Kidney (tissue), 14 donors: Measurements from ENCODE around the gene ADARB2. TPM values are rescaled to one million over a fixed set of nuclear protein-coding genes. Genes with fewer than 3 reads are reported as not detected.

Source experiments
- DNase-seq, 5 donors: peaks; one replicate each; pipeline ENCODE4 v3.0.0-alpha.2; 2013 to 2020
- FAIRE-seq: peaks from 2 replicates; lab custom pipeline; 2012; peaks lifted over from hg19 to GRCh38; lab: Jason Lieb, UNC
- H3K27ac ChIP-seq, 2 donors: one replicate each; pipeline ENCODE4 v1.7.0; 2013; ENCODE audit warnings: low read depth in 2 of 2, low read length in 2 of 2, inconsistent platforms in 1 of 2
- H3K27me3 ChIP-seq: one replicate; pipeline ENCODE4 v1.7.1; 2013; ENCODE audit warnings: low read length, inconsistent platforms; ENCODE audit not compliant: control insufficient read depth, insufficient read depth
- H3K36me3 ChIP-seq, 3 donors: one replicate each; pipeline versions ENCODE4 v1.7.0 to v1.7.1; 2013; ENCODE audit warnings: low read length in 3 of 3, control low read depth in 1 of 3, inconsistent platforms in 1 of 3; ENCODE audit not compliant: insufficient read depth in 3 of 3, control insufficient read depth in 2 of 3
- H3K4me1 ChIP-seq, 3 donors: one replicate each; pipeline versions ENCODE4 v1.7.0 to v1.7.1; 2013; ENCODE audit warnings: low read length in 3 of 3, inconsistent platforms in 1 of 3, low read depth in 1 of 3; ENCODE audit not compliant: control insufficient read depth in 2 of 3, insufficient read depth in 2 of 3
- H3K4me3 ChIP-seq, 3 donors: one replicate each; pipeline versions ENCODE4 v1.7.0 to v1.8.1; 2013; ENCODE audit warnings: low read length in 3 of 3, control low read depth in 1 of 3, inconsistent platforms in 1 of 3
- H3K9ac ChIP-seq, 3 donors: one replicate each; pipeline versions ENCODE4 v1.7.0 to v1.7.1; 2013; ENCODE audit warnings: low read length in 3 of 3, control low read depth in 1 of 3, inconsistent platforms in 1 of 3
- H3K9me3 ChIP-seq, 3 donors: one replicate each; pipeline versions ENCODE4 v1.7.0 to v1.7.1; 2013; ENCODE audit warnings: low read length in 3 of 3, control low read depth in 1 of 3, inconsistent platforms in 1 of 3; ENCODE audit not compliant: control insufficient read depth in 2 of 3, insufficient read depth in 1 of 3
- intact Hi-C: fragments of 100-400 bp; cut with DNase I; formaldehyde crosslinking; loops from one replicate; pipeline ENCODE4 v1.11.1; 2022
- polyA plus RNA-seq: library from polyadenylated mRNA; stranded (reverse); fragments of 350-450 nt; fragmentation: Illumina TruSeq; extraction: RNeasy Lipid Tissue Mini Kit (QIAGEN cat#74804); gene quantifications from one replicate; pipeline ENCODE4 v1.2.3, GENCODE V29; 2014; ENCODE audit warnings: low read depth, low replicate concordance; ENCODE audit not compliant: insufficient read depth
- total RNA-seq: library from RNA; stranded (reverse); fragmentation: NEBNext Ultra II Directional; extraction: Animal tissue kit (Norgen Biotek cat#: 25700); gene quantifications from one replicate; pipeline ENCODE4 v1.2.1, GENCODE V29; 2021
- TF ChIP-seq, protein P1 (sequence below): IDR thresholded peaks from 3 replicates; pipeline ENCODE4 v1.5.1; 2012; ENCODE audit warnings: mild to moderate bottlenecking, moderate library complexity, borderline replicate concordance; ENCODE audit not compliant: insufficient read depth; ENCODE audit errors: extremely low read depth
- donor health status: control.
- donor health status: control.
- donor health status: control.
- donor health status: control.
- donor health status: control.
- donor health status: DM: yes; HTN: yes; CAD: no.
- donor health status: Normal renal cell carcinoma (clear cell type).

Gene ADARB2
- total and polyA plus RNA-seq, 2 donors from 2014 or later, result 1.0 to 1.3 TPM

GRCh38 chr10:1550616-1551015 is 186.7 kb downstream of the ADARB2 start:
- Histone ChIP-seq H3K27ac (no peak overlapping the region), H3K4me1 (no peaks in the 10 kb centered on the region), H3K27me3 (no peaks in the 10 kb centered on the region), H3K9ac (no peak overlapping the region), H3K36me3 (no peaks in the 10 kb centered on the region), H3K9me3 (no peaks in the 10 kb centered on the region), H3K4me3 (no peak overlapping the region)
- DNase-seq, result no peak
- intact Hi-C loops, result no loop called here
- TF ChIP-seq, protein P1, sequence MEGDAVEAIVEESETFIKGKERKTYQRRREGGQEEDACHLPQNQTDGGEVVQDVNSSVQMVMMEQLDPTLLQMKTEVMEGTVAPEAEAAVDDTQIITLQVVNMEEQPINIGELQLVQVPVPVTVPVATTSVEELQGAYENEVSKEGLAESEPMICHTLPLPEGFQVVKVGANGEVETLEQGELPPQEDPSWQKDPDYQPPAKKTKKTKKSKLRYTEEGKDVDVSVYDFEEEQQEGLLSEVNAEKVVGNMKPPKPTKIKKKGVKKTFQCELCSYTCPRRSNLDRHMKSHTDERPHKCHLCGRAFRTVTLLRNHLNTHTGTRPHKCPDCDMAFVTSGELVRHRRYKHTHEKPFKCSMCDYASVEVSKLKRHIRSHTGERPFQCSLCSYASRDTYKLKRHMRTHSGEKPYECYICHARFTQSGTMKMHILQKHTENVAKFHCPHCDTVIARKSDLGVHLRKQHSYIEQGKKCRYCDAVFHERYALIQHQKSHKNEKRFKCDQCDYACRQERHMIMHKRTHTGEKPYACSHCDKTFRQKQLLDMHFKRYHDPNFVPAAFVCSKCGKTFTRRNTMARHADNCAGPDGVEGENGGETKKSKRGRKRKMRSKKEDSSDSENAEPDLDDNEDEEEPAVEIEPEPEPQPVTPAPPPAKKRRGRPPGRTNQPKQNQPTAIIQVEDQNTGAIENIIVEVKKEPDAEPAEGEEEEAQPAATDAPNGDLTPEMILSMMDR, result no peak
- no peak for FAIRE-seq

- no peak overlapping the region for H3K27ac ChIP-seq
- H3K9ac ChIP-seq, result no peak overlapping the region
- no peaks in the 10 kb centered on the region for H3K9me3 ChIP-seq
- TF ChIP-seq, protein P1, result no peak
- no peaks in the 10 kb centered on the region for H3K36me3 ChIP-seq
- intact Hi-C loops, result no loop called here
- no peaks in the 10 kb centered on the region for H3K4me1 ChIP-seq
- H3K4me3 ChIP-seq, result no peak overlapping the region
- FAIRE-seq (no peak), DNase-seq (peak in 1 of 5 donors; percentile 16)
- H3K27me3 ChIP-seq, result no peaks in the 10 kb centered on the region
These were observed 187.1 kb downstream of the ADARB2 start for GRCh38 chr10:1550291-1550595.

- H3K36me3 ChIP-seq, result no peaks in the 10 kb centered on the region
- H3K4me3 ChIP-seq, result no peak overlapping the region
- TF ChIP-seq, protein P1, result no peak
- no peak for FAIRE-seq
- no peak overlapping the region for H3K9ac ChIP-seq
- intact Hi-C loops, result no loop called here
- no peaks in the 10 kb centered on the region for H3K4me1 ChIP-seq
- no peaks in the 10 kb centered on the region for H3K27me3 ChIP-seq
- peak in 1 of 5 donors; percentile 48 for DNase-seq
- H3K9me3 ChIP-seq, result no peaks in the 10 kb centered on the region
- H3K27ac ChIP-seq, result no peak overlapping the region
These were observed 187.6 kb downstream of the ADARB2 start for GRCh38 chr10:1549591-1550290.

DNA sequence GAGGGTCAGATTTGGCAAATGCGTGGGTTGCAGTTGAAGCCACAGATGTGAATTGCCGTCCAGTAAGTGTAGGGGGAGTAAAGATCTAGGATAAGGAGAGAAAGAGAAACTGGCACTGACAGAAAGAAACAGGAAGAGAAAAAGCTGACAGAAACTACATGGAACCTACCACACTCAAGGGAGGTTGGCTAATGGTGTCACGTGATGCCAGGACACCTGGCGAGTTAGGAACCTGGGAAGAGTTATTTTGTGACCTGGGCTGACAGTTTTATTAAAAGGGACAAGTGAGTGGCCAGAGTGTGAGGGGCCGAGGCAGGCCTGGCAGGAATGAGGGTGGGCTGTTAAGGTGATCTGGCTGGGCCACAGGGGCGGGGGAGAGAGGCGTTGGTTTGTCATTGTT is 188.7 kb downstream of the ADARB2 start:
- Histone ChIP-seq H3K27ac (no peak overlapping the region), H3K36me3 (no peaks in the 10 kb centered on the region), H3K4me1 (no peaks in the 10 kb centered on the region), H3K9ac (no peak overlapping the region), H3K27me3 (no peaks in the 10 kb centered on the region), H3K9me3 (no peaks in the 10 kb centered on the region), H3K4me3 (no peak overlapping the region)
- DNase-seq (no peak), FAIRE-seq (no peak)
- TF ChIP-seq, protein P1, result no peak
- intact Hi-C loops, result no loop called here
